NCI-H345 (cell line): ENCODE data around the gene IPPK.
"Not testable (repeated sequence)": the region's sequence is repeated elsewhere in the genome, so short reads cannot be mapped to it uniquely, and the experiment has no call there.

ENCODE experiments used
- DNase-seq: peaks from one replicate; lab custom pipeline; 2025; lab: John Stamatoyannopoulos, UW

The IPPK gene

DNA sequence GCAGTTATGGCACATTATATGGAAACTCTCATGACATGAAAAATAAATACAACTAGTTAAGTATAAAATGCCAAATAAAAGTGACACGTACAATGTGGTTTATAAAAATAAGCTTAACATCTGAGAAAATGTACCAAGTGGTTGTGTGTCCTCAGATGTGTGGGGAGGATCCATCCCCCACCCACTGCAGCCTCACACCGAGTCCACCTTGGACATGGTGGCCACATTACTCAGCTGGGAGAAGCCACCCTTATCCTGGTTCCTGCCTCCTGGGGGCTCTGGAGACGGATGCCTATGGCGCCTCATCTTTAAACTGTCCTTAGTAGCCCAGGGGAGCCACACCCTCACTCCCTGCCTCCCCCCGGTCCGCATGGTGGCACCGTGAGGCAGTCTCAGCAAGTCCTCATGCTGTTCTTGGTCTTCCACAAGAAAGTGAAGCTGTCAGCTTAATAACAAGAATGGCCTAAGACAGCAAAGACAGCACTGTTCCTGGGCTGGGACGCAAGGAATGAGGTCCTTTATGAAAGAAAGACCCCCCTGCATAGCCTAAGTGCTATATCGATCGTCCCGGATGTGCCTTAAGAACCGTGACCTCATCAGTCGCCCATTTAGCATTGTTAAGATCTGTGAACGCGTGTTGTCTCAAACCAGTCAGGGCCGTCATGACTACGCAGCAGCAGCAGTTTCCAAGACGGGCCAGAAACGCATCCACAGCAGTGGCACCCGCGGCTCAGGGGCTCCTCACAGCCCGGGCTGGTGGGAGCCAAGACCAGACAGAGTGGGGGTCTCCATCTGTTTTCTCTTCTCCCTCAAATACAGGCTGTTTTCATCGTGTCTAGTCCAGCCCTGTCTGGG is 56.4 kb downstream of the IPPK start:
- DNase-seq, result no peak

DNA sequence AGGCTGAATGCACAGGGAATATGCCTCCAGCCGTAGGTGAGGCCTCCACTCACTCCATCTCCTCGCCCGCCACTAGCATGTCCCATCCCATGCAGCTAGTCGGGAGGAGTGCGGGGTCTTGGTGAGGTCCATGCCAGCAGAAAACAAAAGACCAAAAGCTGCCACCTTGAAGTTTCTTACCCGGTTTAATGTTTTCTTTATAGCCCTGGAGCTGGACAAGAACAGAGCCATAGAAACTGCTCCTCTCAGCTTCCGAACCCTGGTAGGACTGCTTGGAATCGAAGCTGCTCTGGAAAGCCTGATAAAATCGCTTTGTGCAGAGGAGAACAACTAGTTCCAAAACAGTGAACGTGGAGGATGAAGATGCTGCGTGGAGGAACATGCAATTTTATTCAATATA is 57.1 kb downstream of the IPPK start:
- DNase-seq, result no peak

DNA sequence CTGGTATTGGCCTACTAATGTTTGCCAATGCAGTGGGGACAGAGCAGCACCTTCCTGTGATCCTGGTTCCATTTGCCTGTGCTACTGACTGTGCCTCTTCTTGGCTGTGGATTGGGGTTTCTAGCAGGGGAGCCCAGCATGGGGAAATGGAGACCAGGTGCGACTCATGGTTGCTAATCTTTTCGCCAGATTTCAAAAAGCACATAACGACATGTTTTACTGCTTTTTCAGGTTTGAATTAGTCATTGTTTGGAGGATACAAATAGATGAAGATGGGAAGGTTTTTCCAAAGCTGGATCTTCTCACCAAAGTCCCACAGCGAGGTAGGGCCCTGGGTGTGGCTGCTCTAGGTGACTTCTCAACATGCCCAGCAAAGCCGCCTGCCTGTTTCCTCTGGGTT is 57.6 kb downstream of the IPPK start:
- no peak for DNase-seq

DNA sequence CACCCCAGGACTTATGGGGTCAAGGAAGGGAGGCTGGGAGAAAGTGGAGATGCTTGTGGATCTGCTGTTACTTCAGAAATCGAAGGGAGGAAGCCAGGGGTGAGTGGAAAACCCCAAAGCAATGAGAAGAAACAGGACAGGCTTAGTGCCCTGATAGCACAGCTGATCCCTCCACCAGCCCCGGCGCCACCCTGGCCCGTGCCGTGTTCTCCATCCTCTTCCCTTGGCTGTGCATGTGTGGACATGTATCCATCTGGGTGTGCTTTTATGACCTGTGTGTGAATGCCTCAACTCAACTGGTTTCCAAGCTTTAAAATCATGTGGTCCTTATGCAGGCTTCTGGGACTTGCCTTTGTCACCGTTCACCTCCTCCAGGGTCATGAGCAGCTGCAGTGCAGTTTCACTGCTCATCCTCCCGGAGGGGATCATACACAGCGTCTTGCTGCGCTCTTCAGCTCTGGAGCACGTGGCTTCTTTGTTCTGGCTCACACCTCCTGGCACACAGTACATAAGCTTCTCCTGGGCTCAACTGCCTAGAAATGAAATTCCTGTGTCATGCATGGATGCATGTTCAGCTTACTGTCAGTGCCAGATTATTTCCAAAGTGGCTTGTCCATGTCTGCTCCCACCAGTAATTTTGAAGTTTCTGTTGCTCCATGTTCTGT is 58.2 kb downstream of the IPPK start:
- peak; percentile 42 for DNase-seq

DNA sequence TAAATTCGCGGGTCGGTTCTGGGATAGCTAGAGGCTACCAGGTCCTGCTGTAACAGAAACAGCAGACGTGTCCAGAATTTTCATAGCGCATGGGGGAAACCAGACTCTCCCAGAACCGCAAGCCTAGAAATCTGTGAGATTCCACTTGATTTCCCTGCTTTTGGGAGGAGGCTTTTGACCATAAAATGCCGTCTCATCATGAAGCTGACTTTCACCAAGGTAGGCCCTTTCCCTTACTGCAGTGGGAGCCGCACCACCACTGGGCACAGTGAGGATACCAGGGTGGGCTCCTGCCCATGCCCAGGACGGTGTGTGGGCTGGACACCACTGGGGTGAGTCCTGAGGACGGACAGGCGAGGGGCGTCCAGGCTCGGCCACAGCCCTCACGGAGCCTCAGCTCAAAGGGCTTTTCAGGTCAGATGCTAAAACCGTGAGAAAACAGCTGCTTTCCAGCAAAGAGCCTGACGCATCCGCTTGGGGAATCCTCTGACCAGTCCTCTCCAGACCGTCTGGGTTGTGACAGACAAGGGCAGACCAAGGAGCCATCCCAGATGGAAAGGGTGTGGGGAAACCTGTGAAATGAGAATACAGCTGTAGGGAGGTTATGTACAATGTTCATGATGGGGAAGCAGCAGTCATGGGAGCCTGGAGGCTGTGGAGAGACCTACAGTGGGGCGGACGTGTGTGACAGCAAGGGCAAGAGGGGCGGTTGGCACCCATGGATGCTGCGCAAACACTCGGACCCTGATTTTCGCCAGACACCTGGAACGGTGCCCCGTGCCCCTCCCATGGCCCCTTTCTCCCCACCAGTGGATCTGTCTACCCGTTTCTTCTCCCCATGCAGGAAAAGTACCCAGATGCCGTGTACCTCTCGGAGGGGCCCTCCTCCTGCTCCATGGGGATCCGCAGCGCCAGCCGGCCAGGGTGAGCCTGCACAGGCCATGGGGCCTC is 59.2 kb downstream of the IPPK start:
- DNase-seq, result no peak

DNA sequence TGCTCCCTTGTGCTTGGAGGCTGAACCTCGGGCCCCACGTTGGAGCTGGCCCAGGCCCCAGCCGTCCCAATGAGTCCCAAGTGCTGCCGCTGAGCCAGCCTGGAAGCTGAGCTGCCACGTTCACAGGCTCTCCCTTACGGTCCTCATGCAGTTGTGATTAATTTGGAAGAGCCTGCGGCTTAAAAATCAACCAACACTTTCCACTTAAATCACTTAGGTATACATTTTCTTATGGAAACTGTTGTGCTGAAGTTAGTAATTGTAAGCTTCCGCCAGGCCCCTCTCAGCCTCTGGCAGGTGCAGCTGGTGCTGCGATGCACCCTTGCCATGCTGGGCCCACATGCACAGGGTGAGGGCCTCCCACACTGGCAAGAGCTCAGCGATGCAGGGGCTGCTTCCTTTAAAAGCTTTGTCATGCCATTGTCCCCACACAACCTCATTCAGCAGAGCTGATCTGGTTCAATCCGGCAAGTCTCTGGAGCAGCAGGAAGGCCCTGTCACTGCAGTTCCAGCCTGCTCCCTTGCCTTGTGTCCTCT is 61.0 kb downstream of the IPPK start:
- DNase-seq, result peak; percentile 67

DNA sequence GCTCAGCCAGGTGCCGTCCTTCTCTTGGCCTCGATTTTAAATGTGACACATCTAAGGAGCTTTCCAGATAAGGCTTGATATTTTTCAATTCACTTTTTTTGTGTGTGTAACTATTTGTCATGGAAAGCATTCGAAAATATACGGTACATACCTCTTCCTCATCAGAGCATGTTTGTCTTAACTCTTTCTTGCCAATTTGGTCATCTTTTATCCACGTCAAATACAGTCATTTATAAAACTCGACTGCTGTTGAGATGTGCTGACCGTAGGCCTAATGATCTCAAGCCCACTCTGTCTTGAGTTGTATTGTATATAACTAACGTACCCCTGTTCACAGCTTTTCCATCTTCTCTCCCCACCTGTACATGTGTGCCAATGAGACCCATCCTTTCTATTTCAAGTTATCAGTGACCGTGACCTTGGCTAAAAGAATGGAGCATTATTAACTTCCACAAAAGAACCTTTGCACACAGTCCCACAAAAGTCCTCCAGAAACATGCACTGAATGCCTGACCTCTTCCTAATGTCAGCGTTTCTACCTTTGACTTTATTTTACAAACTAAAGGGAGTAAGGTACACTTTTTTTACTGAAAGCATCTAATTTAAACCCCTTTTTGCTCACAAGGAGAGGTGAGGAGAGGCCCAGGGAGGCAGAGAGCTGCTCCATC is 61.6 kb downstream of the IPPK start:
- DNase-seq, result no peak

DNA sequence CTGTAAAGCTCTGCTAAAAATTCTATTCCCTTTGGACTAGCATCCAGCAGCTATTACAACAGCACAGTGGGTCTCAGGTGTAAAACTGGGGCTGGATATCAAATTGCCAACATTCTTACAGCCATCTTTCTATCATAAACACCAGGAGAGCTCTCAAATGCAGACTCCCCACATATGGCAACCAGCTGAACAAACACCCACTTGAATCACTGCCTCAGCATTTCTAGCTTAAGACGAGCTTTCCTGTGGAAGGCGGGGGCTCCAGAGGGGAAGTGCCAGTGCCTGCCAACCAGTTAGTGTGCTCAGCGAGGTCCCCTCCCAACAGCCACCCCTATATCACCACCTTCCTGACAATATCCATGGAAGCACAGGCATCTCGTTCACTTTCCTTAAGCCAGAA is 62.2 kb downstream of the IPPK start:
- DNase-seq, result peak; percentile 86

DNA sequence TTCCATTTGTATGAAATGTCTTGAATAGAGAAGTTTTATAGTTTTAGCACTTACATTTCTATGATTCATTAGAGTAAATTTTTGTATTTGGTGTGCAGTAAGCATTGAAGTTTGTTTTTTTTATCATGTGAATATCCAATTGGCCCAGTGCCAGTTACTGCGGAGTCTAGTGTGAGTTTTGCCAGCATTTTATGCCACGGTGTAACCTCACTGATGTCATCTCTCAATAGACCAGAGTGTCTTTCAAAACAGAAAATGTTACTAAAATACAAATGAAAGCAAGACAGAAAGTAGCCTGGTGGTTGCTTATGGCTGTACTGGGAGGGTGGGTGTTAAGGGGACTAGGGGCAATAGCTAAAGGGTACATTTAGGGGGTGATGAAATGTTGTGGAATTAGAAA is 62.8 kb downstream of the IPPK start:
- DNase-seq, result peak; percentile 16

DNA sequence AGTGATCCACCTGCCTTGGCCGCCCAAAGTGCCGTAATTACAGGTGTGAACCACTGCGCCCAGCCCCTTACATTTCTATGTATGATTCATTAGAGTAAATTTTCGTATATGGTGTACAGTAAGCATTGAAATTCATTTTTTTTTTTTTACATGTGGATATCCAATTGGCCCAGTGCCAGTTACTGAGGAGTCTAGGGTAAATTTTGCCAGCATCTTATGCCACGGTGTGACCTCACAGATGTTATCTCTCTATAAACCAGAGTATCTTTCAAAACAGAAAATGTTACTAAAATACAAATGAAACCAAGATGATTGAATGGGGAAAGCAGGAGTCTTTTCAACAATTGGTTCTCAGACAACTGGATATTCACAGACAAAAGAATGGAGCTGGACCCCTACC is 64.7 kb downstream of the IPPK start:
- no peak for DNase-seq

DNA sequence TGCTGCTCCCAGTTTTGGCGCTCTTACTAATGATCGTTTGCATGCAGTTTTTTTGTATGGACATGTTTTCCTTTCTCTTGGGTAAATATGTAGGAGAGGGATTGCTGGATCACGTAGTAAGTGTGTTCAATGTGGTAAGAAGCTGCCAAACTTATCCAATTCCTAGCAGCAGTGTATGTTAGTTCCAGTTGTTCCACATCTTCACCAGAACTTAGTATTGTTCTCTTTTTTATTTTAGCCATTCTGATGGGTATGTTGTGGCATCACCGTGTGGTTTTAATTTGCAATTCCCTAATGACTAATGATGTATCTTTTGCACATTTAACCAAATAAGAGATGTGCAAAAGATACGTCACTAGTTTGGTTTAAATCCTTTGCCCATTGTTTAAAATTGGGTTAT is 65.9 kb downstream of the IPPK start:
- no peak for DNase-seq

DNA sequence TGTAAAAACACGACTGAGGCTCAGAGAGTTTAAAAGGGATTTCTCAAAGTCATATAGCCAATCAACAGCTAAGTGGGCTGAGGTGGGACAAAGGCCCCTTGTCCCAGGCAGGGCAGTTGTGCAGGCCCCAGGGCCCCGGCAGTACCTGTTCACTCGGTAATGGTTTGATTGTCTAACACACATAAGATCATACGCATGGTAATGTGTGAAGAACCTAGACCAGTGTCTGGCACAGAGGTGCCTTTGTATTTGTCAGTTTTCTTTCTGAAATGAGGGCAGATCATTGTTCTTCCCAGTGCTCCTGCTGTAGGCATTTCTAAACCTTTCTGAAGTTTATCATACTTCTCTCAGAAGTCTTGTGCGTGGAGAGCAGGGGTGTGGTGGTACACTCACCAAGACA is 66.8 kb downstream of the IPPK start:
- DNase-seq, result no peak

DNA sequence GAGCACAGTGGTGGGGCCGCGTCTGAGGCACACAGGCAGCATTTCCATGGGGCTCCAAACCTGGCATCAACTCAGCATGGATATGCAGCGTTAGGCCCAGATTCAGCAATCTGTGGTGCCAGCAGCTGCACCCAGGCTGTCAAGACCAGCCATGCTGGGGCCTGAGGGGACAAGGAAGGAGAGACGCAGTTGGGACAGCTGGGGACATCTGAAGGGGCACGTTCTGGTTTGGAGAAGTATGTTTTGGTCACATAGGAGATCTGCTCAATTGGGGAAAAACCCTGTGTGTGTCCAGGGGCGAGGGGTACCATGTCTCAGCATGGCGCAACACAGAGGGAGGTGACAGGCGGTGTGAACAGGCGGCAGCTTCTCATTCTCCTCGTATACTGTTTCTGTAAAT is 67.5 kb downstream of the IPPK start:
- DNase-seq, result no peak

DNA sequence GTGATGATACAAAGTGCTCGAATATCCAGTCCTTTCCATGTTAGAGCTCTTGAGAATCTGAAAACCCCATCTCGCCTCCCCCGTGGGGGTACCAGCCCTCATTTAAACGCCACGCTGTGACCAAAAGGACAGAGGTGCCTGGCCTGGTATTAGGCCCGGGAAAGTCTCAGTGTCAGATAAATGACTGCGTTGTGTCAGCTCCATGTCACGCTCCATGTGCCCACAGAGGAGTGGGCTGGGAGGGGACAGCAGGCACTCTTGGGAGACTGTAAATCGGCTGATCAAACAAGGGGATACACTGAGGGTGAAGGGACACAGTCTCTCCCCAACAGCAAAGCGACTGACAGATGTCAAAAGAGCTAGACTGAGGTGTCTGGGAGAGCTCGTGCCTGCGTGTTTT is 68.5 kb downstream of the IPPK start:
- DNase-seq, result no peak

DNA sequence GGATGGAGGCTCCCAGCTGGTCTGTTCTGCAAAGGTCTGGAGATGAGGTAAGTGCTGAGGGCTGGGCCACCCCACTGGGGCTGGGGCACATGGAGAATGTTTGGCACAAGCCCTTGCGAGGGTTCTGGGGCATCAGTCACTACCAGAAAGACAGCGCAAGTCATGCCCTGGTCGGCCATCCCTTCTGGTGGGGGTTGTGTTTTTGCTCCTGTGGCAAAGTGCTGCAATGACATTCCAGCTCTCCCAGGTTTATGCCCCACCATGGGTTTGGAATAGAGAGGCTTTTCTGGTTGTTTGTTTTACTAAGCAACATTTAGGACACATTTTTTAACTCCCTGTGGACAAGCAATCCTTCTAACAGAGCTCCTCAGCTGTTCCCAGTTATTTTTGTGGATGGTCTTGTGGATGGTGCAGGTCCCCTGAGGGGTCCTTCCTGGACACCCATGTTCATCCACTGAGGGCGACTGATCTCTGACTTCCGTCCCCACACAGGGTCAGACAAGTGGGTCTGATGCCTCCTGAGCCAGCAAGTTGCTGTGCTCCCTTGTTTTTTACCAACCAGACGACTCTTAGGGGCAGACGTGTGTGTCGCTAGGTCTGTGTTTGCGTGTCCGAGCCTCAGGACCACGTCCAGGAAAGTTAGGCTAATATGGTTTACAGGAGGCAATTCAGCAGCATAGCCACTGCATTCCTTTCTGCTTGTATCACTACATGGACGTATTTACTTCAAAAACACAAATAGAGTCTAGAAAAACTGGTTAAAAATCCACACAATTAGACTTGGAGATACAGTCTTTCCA is 69.3 kb downstream of the IPPK start:
- no peak for DNase-seq

DNA sequence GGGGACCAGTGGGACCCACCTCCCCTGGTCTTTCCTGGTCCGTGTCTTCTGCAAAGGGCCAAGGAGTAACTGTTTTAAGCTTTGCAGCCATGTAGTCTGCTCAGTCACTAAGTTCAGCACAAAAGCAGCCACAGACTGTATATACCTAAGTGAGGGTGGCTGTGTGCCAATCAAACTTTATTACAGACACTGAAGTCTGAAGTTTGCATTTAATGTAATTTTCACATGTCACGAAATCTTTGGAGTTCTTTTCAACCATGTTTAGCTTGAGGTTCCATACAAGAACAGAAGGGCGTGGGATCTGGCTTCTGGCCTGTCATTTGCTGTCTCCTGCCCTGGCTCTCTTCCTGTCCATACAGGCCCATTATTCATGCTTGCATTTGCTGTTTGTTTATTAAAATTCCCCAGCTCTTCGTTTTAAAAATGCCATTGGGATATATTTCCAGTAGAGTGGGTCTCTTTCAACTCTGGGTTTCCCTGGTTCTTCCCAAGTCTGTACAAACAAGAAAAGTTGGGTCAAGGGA is 69.9 kb downstream of the IPPK start:
- no peak for DNase-seq

DNA sequence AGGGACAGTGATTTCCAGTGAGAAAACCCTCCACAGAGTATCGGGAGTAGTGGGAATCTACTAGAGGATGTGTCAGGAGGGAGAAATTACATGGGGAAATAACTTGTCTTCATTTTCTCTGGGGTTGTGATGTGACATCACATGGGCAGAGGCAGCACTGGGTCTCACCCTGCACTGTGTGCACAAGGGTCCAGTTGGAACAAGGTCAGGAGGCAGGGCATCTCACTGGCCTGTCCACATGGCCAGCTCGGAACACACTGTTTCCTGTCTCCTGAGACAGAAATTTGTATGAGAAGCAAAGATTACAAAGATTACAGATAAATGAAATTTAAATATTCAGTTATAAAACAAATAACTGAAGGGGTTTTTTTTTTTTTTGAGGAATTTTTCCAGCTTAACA is 71.5 kb downstream of the IPPK start:
- no peak for DNase-seq

DNA sequence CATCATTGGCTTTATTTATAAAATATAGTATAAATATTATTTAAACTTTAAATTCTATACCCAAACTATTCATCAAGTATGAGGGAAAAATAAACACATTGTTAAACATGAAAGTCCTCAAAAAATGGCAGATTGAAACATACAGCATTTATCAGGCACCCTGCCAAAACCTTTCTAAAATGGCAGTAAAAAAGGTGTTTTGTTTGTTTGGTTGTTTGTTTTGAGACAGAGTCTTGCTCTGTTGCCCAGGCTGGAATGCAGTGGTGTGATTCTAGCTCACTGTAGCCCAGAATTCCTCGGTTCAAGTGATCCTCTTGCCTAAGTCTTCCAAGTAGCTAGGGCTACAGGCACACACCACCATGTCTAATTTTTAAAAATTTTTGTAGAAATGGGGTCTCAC is 74.0 kb downstream of the IPPK start:
- DNase-seq, result no peak

DNA sequence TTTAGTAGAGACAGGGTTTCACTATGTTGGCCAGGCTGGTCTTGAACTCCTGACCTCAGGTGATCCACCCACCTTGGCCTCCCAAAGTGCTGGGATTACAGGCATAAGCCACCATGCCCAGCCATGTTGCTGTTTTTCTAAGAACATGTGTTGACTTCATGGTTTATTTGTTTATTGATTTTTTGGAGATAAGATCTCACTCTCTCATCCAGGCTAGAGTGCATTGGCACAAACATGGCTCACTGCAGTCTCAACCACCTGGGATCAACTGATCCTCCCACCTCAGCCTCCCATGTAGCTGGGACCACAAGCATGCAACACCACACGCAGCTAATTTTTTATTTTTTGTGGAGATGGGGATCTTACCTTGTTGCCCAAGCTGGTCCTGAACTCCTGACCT is 74.9 kb downstream of the IPPK start:
- DNase-seq, result not testable (repeated sequence)
